ENCODE measurements around the gene SETD4.

SETD4 gene

GRCh38 chr21:36096398-36097290 lies 36.3 kb upstream of the SETD4 start:
- Histone ChIP-seq H3K9me3 (ENCODE audit: insufficient read depth, low read depth, low read length) (peaks cover 29% of the 10 kb centered on the region), H3K4me3 (ENCODE audit: low read length) (no peak overlapping the region), H3K4me1 (ENCODE audit: insufficient read depth, low read length) (peaks cover 42% of the 10 kb centered on the region), H3K27ac (ENCODE audit: low read depth, low read length) (peak overlapping the region; percentile 91), H3K9ac (ENCODE audit: low read depth, low read length) (peak overlapping the region; percentile 40; the same call in 1 of the 2 replicates), H3K27me3 (ENCODE audit: insufficient read depth, low read length) (no peaks in the 10 kb centered on the region), H3K36me3 (ENCODE audit: insufficient read depth, low read length) (no peaks in the 10 kb centered on the region; the same call in 1 of the 2 replicates)
- WGBS, result 23% methylated on average over 1 of the region's 1 CpG

GRCh38 chr21:36093512-36093911 lies 33.2 kb upstream of the SETD4 start:
- WGBS, result 93% methylated on average over 1 of the region's 1 CpG
- H3K4me3 ChIP-seq (ENCODE audit: low read length), result no peak overlapping the region
- H3K4me1 ChIP-seq (ENCODE audit: insufficient read depth, low read length), result peaks cover 25% of the 10 kb centered on the region
- H3K36me3 ChIP-seq (ENCODE audit: insufficient read depth, low read length), result no peaks in the 10 kb centered on the region; the same call in 1 of the 2 replicates
- H3K9ac ChIP-seq (ENCODE audit: low read depth, low read length), result no peak overlapping the region
- H3K9me3 ChIP-seq (ENCODE audit: insufficient read depth, low read depth, low read length), result peaks cover 29% of the 10 kb centered on the region
- no peaks in the 10 kb centered on the region for H3K27me3 ChIP-seq (ENCODE audit: insufficient read depth, low read length)
- no peak overlapping the region for H3K27ac ChIP-seq (ENCODE audit: low read depth, low read length)

GRCh38 chr21:36092681-36093080 lies 32.4 kb upstream of the SETD4 start:
- H3K27me3 ChIP-seq (ENCODE audit: insufficient read depth, low read length), result no peaks in the 10 kb centered on the region
- H3K9me3 ChIP-seq (ENCODE audit: insufficient read depth, low read depth, low read length), result peaks cover 29% of the 10 kb centered on the region
- no peak overlapping the region for H3K4me3 ChIP-seq (ENCODE audit: low read length)
- no peaks in the 10 kb centered on the region; the same call in 1 of the 2 replicates for H3K36me3 ChIP-seq (ENCODE audit: insufficient read depth, low read length)
- H3K9ac ChIP-seq (ENCODE audit: low read depth, low read length), result no peak overlapping the region
- H3K4me1 ChIP-seq (ENCODE audit: insufficient read depth, low read length), result peaks cover 17% of the 10 kb centered on the region
- no peak overlapping the region for H3K27ac ChIP-seq (ENCODE audit: low read depth, low read length)

GRCh38 chr21:36089946-36090345 lies 29.6 kb upstream of the SETD4 start:
- no peaks in the 10 kb centered on the region for H3K27me3 ChIP-seq (ENCODE audit: insufficient read depth, low read length)
- no peak overlapping the region for H3K9ac ChIP-seq (ENCODE audit: low read depth, low read length)
- peaks cover 11% of the 10 kb centered on the region for H3K4me1 ChIP-seq (ENCODE audit: insufficient read depth, low read length)
- H3K4me3 ChIP-seq (ENCODE audit: low read length), result no peak overlapping the region
- WGBS, result 91% methylated on average over 3 of the region's 3 CpGs
- peaks cover 25% of the 10 kb centered on the region for H3K9me3 ChIP-seq (ENCODE audit: insufficient read depth, low read depth, low read length)
- H3K27ac ChIP-seq (ENCODE audit: low read depth, low read length), result no peak overlapping the region
- H3K36me3 ChIP-seq (ENCODE audit: insufficient read depth, low read length), result no peaks in the 10 kb centered on the region; the same call in 1 of the 2 replicates

- no peaks in the 10 kb centered on the region for H3K36me3 ChIP-seq (ENCODE audit: insufficient read depth, low read length)
- peaks cover 2% of the 10 kb centered on the region; the same call in 1 of the 2 replicates for H3K9me3 ChIP-seq (ENCODE audit: insufficient read depth, low read depth, low read length)
- no peak overlapping the region for H3K9ac ChIP-seq (ENCODE audit: low read depth, low read length)
- H3K4me1 ChIP-seq (ENCODE audit: insufficient read depth, low read length), result peaks cover 9% of the 10 kb centered on the region; the same call in 1 of the 2 replicates
- no peak overlapping the region for H3K27ac ChIP-seq (ENCODE audit: low read depth, low read length)
- WGBS, result 85% methylated on average over 6 of the region's 6 CpGs
- H3K4me3 ChIP-seq (ENCODE audit: low read length), result no peak overlapping the region
- H3K27me3 ChIP-seq (ENCODE audit: insufficient read depth, low read length), result no peaks in the 10 kb centered on the region
These were observed 27.2 kb upstream of the SETD4 start for GRCh38 chr21:36087362-36088138.

GRCh38 chr21:36082237-36082664 lies 21.9 kb upstream of the SETD4 start:
- Histone ChIP-seq H3K9ac (ENCODE audit: low read depth, low read length) (no peak overlapping the region), H3K27me3 (ENCODE audit: insufficient read depth, low read length) (no peaks in the 10 kb centered on the region), H3K4me1 (ENCODE audit: insufficient read depth, low read length) (peaks cover 3% of the 10 kb centered on the region; the same call in 1 of the 2 replicates), H3K36me3 (ENCODE audit: insufficient read depth, low read length) (no peaks in the 10 kb centered on the region), H3K27ac (ENCODE audit: low read depth, low read length) (no peak overlapping the region), H3K4me3 (ENCODE audit: low read length) (no peak overlapping the region), H3K9me3 (ENCODE audit: insufficient read depth, low read depth, low read length) (no peaks in the 10 kb centered on the region)
- 98% methylated on average over 3 of the region's 3 CpGs for WGBS

GRCh38 chr21:36080386-36080785 lies 20.1 kb upstream of the SETD4 start:
- 100% methylated on average over 1 of the region's 1 CpG for WGBS
- H3K27me3 ChIP-seq (ENCODE audit: insufficient read depth, low read length), result no peaks in the 10 kb centered on the region

GRCh38 chr21:36079671-36080070 lies 19.3 kb upstream of the SETD4 start:
- Histone ChIP-seq H3K27ac (ENCODE audit: low read depth, low read length) (no peak overlapping the region), H3K27me3 (ENCODE audit: insufficient read depth, low read length) (no peaks in the 10 kb centered on the region), H3K4me3 (ENCODE audit: low read length) (no peak overlapping the region), H3K4me1 (ENCODE audit: insufficient read depth, low read length) (peaks cover 10% of the 10 kb centered on the region), H3K36me3 (ENCODE audit: insufficient read depth, low read length) (no peaks in the 10 kb centered on the region), H3K9ac (ENCODE audit: low read depth, low read length) (no peak overlapping the region), H3K9me3 (ENCODE audit: insufficient read depth, low read depth, low read length) (no peaks in the 10 kb centered on the region)
- WGBS, result 85% methylated on average over 8 of the region's 8 CpGs

More at GRCh38 chr21:36080386-36080785, 20.1 kb upstream of the SETD4 start:
- Histone ChIP-seq H3K9me3 (ENCODE audit: insufficient read depth, low read depth, low read length) (no peaks in the 10 kb centered on the region), H3K27ac (ENCODE audit: low read depth, low read length) (no peak overlapping the region), H3K4me1 (ENCODE audit: insufficient read depth, low read length) (peaks cover 3% of the 10 kb centered on the region), H3K9ac (ENCODE audit: low read depth, low read length) (no peak overlapping the region), H3K36me3 (ENCODE audit: insufficient read depth, low read length) (no peaks in the 10 kb centered on the region), H3K4me3 (ENCODE audit: low read length) (no peak overlapping the region)

- Histone ChIP-seq H3K27ac (ENCODE audit: low read depth, low read length) (no peak overlapping the region), H3K27me3 (ENCODE audit: insufficient read depth, low read length) (no peaks in the 10 kb centered on the region), H3K4me3 (ENCODE audit: low read length) (no peak overlapping the region), H3K36me3 (ENCODE audit: insufficient read depth, low read length) (no peaks in the 10 kb centered on the region), H3K9ac (ENCODE audit: low read depth, low read length) (no peak overlapping the region), H3K9me3 (ENCODE audit: insufficient read depth, low read depth, low read length) (no peaks in the 10 kb centered on the region), H3K4me1 (ENCODE audit: insufficient read depth, low read length) (peaks cover 10% of the 10 kb centered on the region)
- 92% methylated on average over 14 of the region's 14 CpGs for WGBS
These were observed 18.8 kb upstream of the SETD4 start for GRCh38 chr21:36079010-36079649.

GRCh38 chr21:36077758-36078157 lies 17.4 kb upstream of the SETD4 start:
- WGBS, result 88% methylated on average over 9 of the region's 9 CpGs
- Histone ChIP-seq H3K4me1 (ENCODE audit: insufficient read depth, low read length) (peaks cover 17% of the 10 kb centered on the region), H3K9ac (ENCODE audit: low read depth, low read length) (no peak overlapping the region), H3K9me3 (ENCODE audit: insufficient read depth, low read depth, low read length) (no peaks in the 10 kb centered on the region), H3K36me3 (ENCODE audit: insufficient read depth, low read length) (peaks cover 9% of the 10 kb centered on the region), H3K27ac (ENCODE audit: low read depth, low read length) (no peak overlapping the region), H3K27me3 (ENCODE audit: insufficient read depth, low read length) (no peaks in the 10 kb centered on the region), H3K4me3 (ENCODE audit: low read length) (no peak overlapping the region)

Measured in HUES64 (cell line).